CD4-positive, alpha-beta T cell treated with Interleukin-2 at 100 ng/mL for 4 hours (primary cell): Measurements from ENCODE around the gene CPE.
"Not testable (repeated sequence)": the region's sequence is repeated elsewhere in the genome, so short reads cannot be mapped to it uniquely, and the experiment has no call there.

Experiments
- DNase-seq: peaks from one replicate; pipeline ENCODE4 v3.0.0-alpha.2; 2020; ENCODE audit warnings: low spot score

CPE gene

DNA sequence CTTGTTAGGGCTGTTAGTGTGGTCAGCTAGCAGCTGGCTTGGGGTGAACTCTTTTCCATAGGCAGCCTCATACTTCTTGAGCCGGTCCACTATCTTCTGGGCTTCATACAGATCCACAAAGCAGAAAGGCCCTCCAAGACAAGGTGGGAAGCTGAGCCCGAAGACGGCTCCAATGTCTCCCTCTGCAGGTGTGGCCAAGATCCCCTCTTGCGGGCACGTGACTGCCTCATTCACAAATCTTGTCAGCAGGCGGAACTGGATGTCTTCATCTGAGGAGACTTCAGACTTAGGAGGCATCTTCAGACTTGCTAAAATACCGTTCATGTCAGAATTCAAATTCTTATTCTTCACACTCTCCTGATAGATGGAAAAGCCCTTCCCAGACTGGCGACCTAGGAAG, 25.3 kb downstream of the CPE start:
- no peak for DNase-seq

DNA sequence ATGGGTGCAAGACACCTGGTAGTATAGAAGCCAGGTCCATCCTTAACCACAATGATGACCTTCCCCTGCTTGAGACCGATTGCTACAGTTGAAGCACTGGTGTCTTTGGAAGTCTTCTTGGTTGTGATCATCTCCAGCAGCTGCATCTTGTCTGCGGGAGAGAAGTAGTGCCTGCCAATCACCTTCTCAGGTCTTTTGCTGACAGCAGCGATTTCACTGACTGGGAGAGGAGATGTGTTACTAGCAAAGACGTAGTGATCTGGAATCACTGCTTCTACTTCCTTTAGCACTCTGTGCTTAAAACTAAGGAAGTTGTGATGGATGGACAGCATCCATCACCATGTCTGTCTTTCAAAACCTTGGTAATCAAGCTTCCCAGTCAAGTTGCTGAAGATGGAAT, 25.9 kb downstream of the CPE start:
- DNase-seq: no peak

DNA sequence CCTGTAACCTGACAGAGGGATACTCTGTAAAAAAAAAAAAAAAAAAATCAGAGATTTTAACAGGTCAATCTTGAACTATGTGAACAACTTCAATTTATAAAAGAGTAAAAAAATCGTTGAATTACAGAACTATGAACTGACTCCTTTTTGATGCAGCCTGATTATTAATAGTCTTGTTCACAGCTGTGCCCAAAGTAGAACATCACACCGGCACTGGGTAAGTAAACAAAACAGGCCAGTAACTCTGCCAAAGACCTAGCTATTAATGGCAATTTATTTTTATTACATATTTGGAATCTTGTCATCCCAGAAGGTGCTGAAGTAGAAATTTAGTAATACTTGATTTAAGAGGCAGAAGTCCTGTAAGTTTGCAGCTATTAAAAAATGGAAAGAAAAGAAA, 31.4 kb downstream of the CPE start:
- DNase-seq: no peak

DNA sequence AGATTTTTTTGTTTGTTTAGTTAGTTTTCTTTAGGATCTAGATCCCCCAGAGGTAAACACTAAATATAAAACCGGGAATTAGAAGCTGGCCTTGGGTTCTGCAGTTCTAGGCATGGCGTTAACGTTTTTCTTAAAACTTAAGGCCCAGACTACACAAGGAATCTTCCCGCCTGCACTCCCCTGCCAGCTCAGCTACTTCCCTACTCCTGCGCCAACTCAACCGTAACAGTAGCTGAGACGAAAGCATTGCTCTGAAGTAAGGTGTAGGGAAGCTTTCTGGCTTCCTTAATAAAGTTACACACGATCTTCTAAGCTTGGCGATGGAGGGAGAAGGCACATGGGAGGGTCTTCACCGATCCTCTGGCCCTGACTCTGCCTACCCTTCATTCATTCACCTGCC, 37.1 kb downstream of the CPE start:
- no peak for DNase-seq

DNA sequence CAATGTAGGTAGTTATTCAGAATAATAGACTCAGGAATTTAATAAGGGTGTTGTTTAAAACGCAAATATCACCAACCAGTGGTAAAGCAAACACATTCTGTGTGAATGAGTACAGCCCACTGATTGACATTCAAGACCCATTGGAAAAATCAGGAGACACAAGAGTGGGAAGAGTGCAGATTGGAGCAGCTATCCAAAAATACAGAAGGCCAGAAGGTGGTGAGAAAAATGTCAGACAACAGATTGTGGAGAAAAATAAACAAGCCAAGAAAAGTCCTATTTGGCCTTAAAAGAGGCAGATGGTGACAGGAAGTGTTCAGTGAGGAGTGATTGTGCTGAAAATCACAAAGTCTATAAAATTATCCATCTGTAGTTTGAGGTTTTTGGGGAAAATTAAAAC, 39.3 kb downstream of the CPE start:
- DNase-seq: no peak

DNA sequence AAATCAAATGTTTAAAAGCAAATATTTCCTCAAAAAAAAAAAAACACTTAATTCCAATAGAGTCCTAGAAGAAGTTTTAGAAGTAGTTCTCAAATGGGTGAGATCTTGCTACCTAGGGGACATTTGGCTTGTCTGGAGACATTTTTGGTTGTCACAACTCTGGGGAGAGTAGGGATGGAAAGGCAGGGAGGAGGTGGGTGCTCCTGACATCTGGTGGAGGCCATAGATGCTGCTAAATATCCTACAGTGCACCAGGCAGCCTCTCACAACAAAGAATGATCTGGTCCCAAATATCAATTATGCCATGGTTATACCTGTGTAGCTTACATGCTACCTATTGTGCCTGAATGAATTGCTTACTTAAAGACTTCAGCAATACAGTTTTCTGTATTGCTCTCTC, 46.8 kb downstream of the CPE start:
- no peak for DNase-seq

DNA sequence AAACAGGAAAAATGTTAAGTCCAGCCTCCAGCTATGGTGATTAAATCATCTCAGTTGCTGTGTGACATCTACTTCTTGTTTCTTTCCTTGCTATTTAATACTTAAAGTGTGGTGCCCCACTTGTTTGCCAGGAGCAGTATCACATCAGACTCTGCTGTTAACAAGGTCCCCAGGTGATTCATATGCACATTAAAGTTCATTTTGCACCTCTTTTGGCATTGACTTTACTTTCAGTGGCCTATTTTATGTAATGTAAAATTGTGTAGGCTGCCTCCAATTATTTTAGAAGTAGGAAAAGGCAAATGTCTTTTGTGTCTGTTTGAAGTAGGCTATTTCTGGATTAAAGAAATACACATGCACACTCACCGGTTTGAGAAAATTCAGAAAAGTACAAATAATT, 47.5 kb downstream of the CPE start:
- no peak for DNase-seq

DNA sequence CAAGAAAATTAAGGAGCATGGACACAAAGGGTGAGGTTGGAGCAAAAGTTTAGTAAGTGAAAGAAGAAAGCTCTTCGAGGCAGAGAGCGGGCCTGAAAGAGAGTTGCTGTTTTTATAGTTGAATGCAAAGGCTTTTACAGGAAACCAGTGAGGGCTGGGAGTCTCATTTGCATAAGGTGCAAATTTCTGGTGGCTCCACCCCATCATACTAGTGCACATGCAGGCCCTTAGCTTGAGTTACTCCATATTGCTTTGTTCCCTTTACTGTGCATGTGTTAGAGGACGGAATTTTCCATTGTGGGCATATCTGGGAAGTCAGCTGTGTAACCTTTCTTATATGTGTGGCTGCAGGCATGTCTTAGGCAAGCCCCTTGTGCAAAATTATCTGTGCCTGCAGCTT, 48.0 kb downstream of the CPE start:
- no peak for DNase-seq

DNA sequence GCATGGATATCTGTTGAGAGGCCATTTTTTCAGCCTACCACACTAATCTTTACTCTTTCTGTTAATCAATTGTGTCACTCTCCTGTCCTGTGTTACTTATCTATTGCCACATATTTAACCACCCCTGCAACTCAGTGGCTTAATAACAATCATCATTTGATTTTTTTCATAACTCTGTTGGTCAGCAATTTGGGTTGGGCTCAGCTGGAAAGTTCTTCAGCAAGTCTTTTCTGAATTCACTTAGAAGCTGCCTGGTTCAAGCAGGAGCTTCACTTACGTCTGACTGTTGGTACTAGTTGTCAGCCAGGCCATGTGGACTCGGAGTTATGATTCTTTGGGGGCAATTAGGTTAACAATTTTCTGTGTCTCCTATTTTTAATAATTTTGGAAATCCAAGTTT, 50.1 kb downstream of the CPE start:
- DNase-seq: no peak

DNA sequence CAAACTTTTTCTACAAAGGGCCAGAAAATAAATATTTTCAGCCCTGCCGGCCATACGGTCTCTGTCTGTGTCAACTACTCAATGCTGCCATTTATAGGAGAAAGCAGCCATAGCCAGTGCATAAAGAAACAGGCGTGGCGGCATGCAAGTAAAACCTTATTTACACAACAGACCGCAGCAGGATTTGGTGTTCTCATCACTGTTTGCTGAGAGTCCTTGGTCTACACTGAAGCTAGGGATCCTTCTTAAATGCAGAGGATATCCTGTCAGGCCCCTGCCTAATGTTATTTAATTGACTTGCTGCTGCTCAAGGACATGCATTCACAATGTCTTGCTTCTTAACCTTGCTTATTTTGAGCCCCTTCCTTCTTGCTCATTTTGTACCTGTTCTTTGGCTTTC, 54.7 kb downstream of the CPE start:
- DNase-seq: no peak

DNA sequence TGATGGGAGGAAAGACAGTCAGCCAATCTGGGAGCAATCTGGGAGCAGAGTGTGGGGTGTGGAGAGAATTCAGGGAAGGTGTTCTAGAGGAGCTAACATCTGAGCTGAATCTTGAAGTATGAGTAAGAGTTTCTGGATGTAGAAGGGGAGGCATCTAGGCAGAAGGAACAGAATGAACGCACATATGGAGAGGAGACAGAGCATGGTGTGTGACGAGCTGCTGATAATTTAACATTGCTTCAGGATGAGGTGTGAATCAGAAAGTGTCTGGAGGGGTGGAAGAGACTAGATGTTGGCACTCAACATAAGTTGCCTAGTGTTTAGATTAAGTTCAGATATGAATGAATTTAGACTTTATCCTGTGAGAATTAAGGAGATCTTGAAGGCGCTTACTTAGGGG, 58.9 kb downstream of the CPE start:
- DNase-seq: no peak

DNA sequence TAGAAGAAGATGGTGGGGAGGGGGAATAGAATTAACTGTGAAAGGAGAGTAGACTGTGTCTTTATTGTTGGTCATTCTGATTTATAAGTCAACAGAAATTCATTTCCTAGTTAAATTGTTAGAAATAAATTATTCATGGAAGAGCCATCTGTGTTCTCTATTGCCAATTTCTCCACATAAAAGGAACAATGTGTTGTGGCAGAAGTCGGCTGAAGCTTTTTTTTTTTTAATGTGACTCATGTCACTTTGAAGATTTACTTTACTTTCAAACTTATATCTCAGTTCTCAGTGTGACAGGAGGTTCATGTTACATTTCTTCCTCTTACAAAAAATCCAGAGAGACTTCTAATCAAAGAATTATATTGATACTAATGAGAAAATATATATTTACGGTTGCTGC, 60.5 kb downstream of the CPE start:
- DNase-seq: no peak

DNA sequence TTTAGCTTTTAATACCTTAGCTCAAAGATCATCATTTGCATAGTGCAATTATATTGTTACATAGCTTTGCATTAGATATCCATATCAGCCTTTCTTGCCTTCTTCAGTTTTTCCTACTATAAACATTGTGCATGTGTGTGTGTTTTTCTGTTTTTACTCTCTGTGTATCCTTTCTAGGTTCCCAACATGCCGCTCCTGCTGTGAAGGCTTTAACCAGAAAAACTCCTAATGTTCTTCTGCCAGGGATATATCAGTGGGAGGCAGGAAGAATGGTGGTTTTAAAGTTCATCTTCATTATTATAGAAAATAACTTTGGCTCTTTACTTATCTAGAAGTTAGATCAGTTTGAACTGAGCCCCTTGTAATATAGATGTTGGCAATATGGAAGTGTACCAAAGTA, 61.2 kb downstream of the CPE start:
- no peak for DNase-seq

DNA sequence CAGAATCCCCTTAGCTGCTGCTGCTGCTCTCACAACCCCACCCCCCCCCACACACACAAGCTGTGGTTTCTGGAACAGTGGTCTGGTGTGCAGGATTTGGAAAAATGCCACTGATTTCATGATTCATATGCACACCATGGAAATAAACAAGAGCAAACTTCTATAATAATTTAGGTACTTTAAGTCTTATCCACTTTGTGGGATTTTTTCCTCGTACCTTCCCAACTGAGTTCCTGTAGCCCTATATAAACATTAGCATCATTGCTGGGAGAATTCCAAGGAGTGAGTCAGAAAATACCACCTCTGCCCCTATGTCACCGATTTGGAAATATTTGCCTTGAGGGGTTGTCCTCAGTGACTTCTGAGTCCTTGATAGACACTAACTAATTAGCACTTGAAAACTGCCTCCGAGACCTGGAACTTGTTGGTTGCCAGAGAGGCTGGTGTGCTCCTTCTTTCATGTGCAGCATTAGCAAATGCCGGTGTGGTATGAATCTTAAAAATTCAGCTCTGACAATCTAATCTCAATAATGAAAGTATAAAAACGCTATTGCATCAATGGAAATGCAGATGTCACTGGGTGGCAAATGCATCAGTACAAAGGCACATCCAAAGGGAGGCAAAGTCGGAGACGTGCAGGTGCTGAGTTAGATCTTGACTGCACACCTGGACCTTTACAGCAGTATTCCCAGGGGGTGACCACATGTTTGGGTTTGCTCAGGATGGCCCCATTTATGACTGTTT, 61.8 kb downstream of the CPE start:
- DNase-seq: no peak

DNA sequence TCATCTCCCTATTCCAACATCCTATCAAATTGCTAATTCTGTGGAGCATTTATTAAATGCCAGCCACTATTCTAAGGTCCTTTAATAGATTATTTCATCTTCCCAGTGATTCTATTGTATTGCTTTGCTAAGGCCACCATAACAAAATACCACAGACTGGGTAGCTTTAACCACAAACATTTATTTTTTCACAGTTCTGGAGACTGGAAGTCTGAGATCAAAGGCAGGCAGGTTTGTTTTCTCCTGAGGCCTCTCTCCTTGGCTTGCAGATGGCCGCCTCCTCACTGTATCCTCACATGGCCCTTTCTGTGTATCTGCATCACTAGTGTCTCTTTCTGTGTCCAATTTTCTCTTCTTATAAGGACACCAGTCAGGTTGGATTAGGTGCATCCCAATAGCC, 64.5 kb downstream of the CPE start:
- DNase-seq: no peak

DNA sequence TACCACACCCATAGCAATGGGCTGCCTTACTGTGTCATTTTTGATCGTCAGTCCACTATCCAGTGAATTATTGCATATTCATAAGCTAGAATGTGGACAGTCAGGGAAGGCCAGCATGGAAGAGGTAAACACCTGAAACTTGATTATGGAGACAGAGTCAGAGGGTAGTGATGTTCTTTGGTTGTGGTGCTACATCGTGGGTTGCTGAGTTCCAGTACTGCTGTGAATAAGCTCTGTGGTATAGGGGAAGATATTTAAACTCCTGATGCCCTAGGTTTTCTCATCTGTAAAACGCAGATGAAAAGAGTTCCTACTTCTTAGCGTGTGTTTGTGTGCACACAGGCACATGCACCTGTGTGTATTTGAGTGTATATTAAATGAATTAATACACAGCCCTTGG, 69.9 kb downstream of the CPE start:
- no peak for DNase-seq

DNA sequence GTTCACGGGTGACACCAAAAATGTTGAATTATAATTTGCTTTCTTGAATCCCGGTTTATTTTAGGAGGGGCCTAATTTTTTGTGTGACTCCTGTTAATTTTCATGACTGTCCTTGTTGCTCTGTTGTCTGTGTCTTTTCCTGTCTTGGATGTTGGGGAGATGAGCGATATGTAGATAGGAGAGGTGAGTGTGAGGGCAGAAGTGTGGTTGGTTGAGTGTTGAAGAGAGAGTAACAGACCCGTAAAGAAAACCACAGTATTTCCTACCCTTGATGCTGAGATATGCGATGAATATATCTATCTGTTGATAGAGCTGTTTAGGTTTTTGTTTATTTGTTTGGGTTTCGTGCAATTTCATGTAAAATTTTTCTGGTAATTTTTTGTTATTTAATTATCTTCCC, 70.5 kb downstream of the CPE start:
- DNase-seq: no peak

DNA sequence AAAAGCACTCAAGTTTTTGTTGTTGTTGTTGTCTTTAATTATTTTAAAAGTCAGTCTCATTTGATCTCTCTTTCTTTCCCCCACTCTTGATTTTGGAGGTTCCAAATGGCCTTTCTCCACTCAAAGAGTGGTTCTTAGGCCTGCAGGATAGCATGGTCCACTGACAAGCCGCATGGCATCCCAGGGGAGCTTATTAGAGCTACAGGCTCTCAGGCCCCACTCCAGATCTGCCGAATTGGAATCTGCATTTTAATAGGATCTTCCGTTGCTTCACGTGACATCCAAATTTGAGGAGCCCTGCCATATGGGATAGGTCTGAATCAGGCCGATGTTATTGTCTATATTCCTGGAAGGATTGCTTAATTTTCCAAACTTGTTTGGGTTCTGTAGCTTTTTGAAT, 72.1 kb downstream of the CPE start:
- DNase-seq: no peak

DNA sequence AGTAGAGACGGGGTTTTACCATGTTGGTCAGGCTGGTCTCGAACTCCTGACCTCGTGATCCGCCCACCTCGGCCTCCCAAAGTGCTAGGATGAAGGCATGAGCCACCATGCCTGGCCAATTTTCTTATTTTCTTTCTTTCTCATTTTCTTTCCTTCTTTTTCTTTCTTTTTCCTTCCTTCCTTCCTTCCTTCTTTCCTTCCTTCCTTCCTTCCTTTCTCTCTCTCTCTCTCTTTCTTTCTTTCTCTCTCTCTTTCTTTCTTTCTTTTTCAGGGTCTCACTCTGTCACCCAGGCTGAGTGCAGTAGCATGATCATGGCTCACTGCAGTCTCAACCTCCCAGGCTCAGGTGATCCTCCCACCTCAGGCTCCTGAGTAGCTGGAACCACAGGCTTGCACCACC, 74.3 kb downstream of the CPE start:
- not testable (repeated sequence) for DNase-seq

DNA sequence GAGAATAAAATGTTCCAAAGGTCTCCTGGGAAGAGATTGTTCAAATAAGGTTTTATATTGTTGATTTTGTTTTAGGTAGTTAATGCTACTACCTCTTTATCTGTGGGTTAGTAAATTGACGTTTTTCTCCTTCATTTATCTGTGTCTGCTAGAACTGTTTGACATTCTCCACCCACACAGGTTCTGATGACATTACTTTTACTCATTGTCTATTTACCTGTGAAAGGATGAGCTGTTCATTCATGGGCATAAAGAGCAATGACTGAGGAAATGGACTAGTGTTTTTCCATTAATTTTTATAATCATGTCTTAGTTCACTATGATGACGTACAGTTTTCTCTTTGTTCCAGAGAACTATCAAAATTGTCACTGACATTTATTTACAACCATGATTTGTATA, 75.6 kb downstream of the CPE start:
- DNase-seq: no peak

DNA sequence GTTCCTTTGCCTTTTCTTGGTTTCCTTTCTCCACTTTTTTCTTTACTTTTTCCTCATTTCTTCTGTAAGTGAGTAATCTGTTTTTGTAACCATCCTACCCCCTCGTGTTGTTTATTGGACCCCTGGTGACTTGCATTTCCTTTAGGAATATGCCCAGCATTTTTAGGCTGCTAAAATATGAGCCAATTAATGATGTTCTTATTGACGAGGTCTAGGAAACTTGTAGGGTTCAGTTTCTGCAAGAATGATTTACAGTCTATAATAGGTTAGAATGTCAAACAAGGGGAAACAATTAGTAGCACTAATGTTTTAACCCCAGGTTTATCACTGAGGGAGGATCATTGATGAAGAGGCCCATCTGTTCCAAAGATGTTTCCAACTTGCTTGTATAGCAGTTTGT, 79.0 kb downstream of the CPE start:
- no peak for DNase-seq

DNA sequence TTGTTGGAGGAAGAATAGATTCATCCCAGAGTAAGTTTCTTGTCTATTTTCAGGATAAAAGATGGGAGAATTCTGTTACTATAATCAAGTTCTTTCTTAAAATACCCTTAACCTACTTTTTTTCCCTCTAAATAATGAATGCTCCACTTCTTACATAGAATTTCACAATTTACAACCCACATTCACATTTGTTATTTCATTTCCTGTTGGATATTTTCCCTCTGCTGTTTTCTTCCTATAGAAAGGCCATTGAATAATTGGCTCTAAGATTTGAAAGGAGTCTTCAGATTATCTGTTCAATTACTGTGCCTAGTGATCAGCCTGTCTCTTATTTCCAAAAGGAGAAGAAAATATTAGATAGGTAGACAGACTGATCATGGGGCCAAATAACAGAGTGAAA, 79.7 kb downstream of the CPE start:
- no peak for DNase-seq

DNA sequence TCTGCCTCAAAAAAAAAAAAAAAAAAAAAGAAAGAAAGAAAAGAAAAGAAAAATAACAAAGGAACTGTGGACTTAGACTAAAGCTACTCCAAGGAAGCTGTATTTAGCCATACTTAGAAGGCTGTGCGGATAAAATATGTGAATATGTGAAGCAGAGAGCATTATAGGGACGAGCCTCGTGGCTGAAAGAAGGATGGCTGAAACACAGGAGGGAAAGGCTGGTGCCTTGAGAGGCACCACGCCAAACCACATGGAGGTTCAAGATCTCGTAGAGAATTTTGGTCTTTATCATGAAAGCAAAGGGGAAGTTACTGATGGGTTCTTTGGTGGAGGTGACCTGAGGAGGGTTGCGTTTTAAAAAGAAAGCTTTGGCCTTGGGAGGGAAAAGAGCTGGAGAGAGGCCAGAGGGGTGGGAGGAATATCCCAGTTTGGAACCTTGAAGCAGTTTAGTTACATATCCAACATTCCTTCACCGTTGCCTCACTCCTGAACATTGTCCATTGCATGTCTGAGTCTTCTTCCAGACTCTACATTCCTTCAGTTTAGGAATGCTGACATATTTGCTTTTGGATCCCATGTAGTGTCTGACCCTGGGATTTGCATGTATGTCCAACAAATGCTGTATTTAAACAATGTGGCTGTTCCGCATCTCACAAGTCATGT, 82.5 kb downstream of the CPE start:
- no peak for DNase-seq

DNA sequence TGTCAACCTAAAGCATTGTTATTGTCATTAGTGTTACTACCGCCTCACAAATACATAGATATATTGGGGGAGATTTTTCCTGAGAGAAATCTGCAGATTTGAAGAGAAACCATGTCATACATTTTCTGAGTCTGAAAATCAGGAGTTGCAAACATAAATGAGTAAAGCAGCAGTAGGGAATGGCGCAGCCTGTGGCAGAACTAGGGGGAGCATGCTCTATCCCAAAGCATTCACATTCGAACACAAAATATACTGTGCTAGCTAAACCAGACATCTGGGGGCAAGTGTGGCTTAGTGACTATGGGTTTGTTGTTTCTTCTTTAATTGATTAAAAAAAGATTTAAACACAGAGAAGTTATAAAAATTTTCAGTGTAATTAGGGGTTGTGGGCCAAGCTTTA, 83.2 kb downstream of the CPE start:
- DNase-seq: no peak
